Hematopoietic multipotent progenitor cell (in vitro differentiated cells): ENCODE measurements around the gene AKAP10. TPM values are rescaled to one million over a fixed set of nuclear protein-coding genes. Genes with fewer than 3 reads are reported as not detected.
A peak's percentile ranks its signal among the peaks of the same experiment; 100 is the strongest.
"Not testable (repeated sequence)": the region's sequence is repeated elsewhere in the genome, so short reads cannot be mapped to it uniquely, and the experiment has no call there.

ENCODE experiments used
- DNase-seq, 3 donors: peaks; one replicate each; pipeline ENCODE4 v3.0.0-alpha.2; 2011 to 2015; ENCODE audit warnings: low read depth in 2 of 3, low spot score in 2 of 3
- small RNA-seq: library from RNA; depleted of rRNA; stranded (forward); fragments of <200 nt; gene quantifications from one replicate; pipeline ENCODE3, GENCODE V24; 2012
- total RNA-seq: library from RNA; depleted of rRNA; stranded (reverse); fragments of >200 nt; gene quantifications from one replicate; pipeline ENCODE4 v1.2.3, GENCODE V29; 2012

Gene AKAP10
- total RNA-seq, 1 donor, result 14.0 TPM

- DNase-seq, result no peak
Observed at GRCh38 chr17:19874256-19874655, 103.4 kb downstream of the AKAP10 start.

- no peak for DNase-seq
Observed at GRCh38 chr17:19873346-19873745, 104.3 kb downstream of the AKAP10 start.

GRCh38 chr17:19868079-19868395, 109.6 kb downstream of the AKAP10 start:
- DNase-seq, result no peak

GRCh38 chr17:19867329-19868078, 110.1 kb downstream of the AKAP10 start, which contains the start of gene ULK2:
TSS of gene ULK2 (minus strand) at chr17:19867936. CDS start at chr17:19867417, 519 bp downstream.
- peak; percentile 34 to 79 (median 73) for DNase-seq

GRCh38 chr17:19867079-19867328, 110.6 kb downstream of the AKAP10 start:
- DNase-seq, result peak in 2 of 3 donors; percentile 68 to 75

GRCh38 chr17:19865021-19865420, 112.6 kb downstream of the AKAP10 start:
- no peak for DNase-seq

- DNase-seq, result not testable (repeated sequence)
Observed at GRCh38 chr17:19860647-19861177, 116.9 kb downstream of the AKAP10 start.

GRCh38 chr17:19857640-19858039, 120.0 kb downstream of the AKAP10 start:
- DNase-seq, result no peak

Small RNA genes lying within 50 kb of the gene (small RNA-seq; reads per million reads assigned to genes)
- gene AC015726.2, result not detected

Other genes starting within 250 kb of the AKAP10 start
- gene ALDH3A1, start 229.5 kb downstream of the AKAP10 start, total RNA-seq, result 0.81 TPM
- gene ULK2, start 109.9 kb downstream of the AKAP10 start, total RNA-seq, result 21.0 TPM
- 39.9 TPM for gene SPECC1, start 31.5 kb upstream of the AKAP10 start, total RNA-seq